Nephron (organoid): ENCODE measurements around the gene KCNK10.
A peak's percentile ranks its signal among the peaks of the same experiment; 100 is the strongest.

ENCODE experiments used
- H3K27ac Mint-ChIP-seq, 3 experiments: 2 replicates each; pipeline ENCODE4 v1.8.0; 2020; ENCODE audit warnings: mixed read lengths in 3 of 3, mild to moderate bottlenecking in 2 of 3, moderate library complexity in 1 of 3
- H3K27me3 Mint-ChIP-seq: 2 replicates; pipeline ENCODE4 v1.8.0; 2021; ENCODE audit warnings: low read depth, mild to moderate bottlenecking, moderate library complexity, mixed read lengths
- H3K36me3 Mint-ChIP-seq: 2 replicates; pipeline ENCODE4 v1.8.0; 2020; ENCODE audit warnings: low read depth, mixed read lengths
- H3K4me1 Mint-ChIP-seq: 2 replicates; pipeline ENCODE4 v1.8.0; 2020; ENCODE audit warnings: mixed read lengths
- H3K4me3 Mint-ChIP-seq, 3 experiments: 2 replicates each; pipeline ENCODE4 v1.8.0; 2020; ENCODE audit warnings: mild to moderate bottlenecking in 3 of 3, mixed read lengths in 3 of 3, moderate library complexity in 2 of 3
- H3K9me3 Mint-ChIP-seq: 2 replicates; pipeline ENCODE4 v1.8.0; 2020; ENCODE audit warnings: mixed read lengths
- TF ChIP-seq, protein P1 (sequence below), 3 experiments: fragments of 200-600 bp; sonication (generic); IDR thresholded peaks; one replicate each; pipeline ENCODE4 v1.5.0; 2021; ENCODE audit warnings: antibody characterized with exemption in 3 of 3; ENCODE audit not compliant: unreplicated experiment in 3 of 3

The KCNK10 gene

DNA sequence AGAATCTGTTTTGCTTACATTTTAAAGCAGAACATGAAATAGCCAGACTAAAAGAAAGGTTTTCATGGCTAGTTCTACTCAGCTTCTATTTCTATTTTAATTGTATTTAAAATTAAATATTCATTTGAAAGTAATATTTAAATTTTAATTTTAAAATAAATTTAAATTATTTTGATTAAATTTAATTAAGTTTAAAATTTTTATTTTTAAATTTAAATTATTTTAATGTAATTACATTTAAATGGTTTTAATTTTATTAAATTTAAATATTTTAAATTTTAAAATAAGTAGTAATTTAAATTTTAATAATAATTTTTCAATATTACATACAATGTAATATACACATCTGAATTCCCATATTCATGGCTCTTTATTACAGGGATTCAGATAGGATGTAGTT is 17.3 kb upstream of the KCNK10 start:
- Mint-ChIP-seq H3K27me3 (peaks cover 4% of the 10 kb centered on the region), H3K27ac (no peak overlapping the region), H3K4me1 (no peaks in the 10 kb centered on the region), H3K36me3 (no peaks in the 10 kb centered on the region), H3K9me3 (no peaks in the 10 kb centered on the region), H3K4me3 (no peak overlapping the region)
- TF ChIP-seq, protein P1, sequence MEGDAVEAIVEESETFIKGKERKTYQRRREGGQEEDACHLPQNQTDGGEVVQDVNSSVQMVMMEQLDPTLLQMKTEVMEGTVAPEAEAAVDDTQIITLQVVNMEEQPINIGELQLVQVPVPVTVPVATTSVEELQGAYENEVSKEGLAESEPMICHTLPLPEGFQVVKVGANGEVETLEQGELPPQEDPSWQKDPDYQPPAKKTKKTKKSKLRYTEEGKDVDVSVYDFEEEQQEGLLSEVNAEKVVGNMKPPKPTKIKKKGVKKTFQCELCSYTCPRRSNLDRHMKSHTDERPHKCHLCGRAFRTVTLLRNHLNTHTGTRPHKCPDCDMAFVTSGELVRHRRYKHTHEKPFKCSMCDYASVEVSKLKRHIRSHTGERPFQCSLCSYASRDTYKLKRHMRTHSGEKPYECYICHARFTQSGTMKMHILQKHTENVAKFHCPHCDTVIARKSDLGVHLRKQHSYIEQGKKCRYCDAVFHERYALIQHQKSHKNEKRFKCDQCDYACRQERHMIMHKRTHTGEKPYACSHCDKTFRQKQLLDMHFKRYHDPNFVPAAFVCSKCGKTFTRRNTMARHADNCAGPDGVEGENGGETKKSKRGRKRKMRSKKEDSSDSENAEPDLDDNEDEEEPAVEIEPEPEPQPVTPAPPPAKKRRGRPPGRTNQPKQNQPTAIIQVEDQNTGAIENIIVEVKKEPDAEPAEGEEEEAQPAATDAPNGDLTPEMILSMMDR (IDR thresholded peaks at IDR 0.05; ENCODE audit: unreplicated experiment in 3 of 3) = no peak

DNA sequence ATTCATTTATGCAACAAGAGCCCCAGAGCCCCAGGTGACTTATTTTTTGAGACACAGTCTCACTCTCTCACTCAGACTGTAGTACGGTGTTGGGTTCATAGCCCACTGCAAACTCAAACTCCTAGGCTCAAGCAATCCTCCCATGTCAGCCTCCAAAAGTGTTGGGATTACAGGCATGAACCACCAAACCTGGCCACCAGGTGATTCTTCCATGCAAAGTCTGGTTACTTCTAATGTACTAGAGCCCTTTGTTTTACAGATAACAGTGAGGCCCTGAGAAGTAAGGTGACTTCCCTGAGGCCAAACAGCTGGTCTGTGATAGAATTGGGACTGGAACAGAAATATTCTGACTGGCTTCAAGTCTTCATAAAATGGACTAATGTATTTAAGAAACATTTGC is 10.0 kb upstream of the KCNK10 start:
- TF ChIP-seq, protein P1 (IDR thresholded peaks at IDR 0.05; ENCODE audit: unreplicated experiment in 3 of 3) = no peak
- Mint-ChIP-seq H3K27me3 (peaks cover 55% of the 10 kb centered on the region), H3K4me3 (no peak overlapping the region), H3K27ac (no peak overlapping the region), H3K36me3 (no peaks in the 10 kb centered on the region), H3K9me3 (peaks cover 5% of the 10 kb centered on the region), H3K4me1 (no peaks in the 10 kb centered on the region)

DNA sequence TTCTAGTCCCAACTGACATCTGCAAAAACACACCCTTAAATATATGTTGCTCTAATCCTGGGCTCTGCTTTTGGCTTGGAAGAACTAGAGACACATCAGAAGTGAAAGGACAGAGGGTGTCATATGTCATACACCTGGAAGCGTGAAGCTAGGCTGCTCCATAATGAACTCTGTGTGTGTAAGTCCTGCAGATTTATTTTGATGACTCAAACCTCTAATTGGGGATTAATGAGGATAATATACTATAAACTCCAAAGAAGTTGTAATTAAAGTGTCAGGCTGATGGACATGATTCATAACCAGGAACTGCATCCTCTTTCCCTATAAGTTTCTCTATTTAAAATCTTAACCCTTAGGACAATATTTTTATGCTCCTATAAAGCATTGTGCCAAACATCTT is 4.4 kb upstream of the KCNK10 start:
- H3K4me3 Mint-ChIP-seq = peak overlapping the region in 2 of 3 experiments; percentile 4
- no peaks in the 10 kb centered on the region for H3K36me3 Mint-ChIP-seq
- peaks cover 10% of the 10 kb centered on the region for H3K9me3 Mint-ChIP-seq
- TF ChIP-seq, protein P1 (IDR thresholded peaks at IDR 0.05; ENCODE audit: unreplicated experiment in 3 of 3) = no peak
- H3K27ac Mint-ChIP-seq = no peak overlapping the region
- no peaks in the 10 kb centered on the region for H3K4me1 Mint-ChIP-seq
- peaks cover 87% of the 10 kb centered on the region for H3K27me3 Mint-ChIP-seq

DNA sequence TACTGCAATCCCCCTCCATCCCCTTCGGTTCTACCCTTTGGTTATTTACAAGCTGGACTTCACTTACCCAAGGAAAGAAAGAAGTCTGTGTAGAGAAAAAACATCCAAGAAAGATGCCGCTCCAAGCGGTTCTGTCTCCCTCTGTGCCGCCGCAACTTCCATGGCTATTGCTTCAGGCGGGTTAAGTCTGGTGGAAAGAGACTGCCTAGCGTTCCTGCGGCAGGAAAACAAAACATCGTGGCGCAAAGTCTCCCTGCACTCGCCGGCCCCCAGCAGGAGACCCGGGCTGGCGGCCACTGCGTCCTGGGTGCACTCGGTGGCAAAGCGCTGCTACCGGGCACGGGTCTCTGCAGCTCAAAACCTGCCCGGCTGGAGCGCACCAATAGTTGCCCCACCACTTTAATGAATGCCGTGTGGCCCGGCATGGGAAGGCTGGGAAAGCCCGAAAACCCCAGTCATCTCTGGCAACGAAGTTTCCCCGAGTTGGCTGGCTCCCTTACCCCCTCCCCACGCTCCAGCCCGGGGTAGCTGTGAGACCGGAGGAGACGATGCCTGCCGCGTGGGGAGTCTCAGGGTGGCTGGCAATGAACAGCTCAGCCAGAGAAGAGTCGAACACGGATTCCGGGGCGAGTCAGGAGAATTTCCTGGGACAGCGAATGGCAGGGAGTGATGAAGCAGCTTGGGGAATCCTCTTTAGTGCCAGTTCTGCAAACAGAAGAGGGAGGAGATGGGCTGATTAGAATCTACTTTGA is 3.5 kb upstream of the KCNK10 start:
- H3K4me3 Mint-ChIP-seq = peak overlapping the region; percentile 63 to 78 (median 75)
- H3K9me3 Mint-ChIP-seq = peaks cover 10% of the 10 kb centered on the region
- TF ChIP-seq, protein P1 (IDR thresholded peaks at IDR 0.05; ENCODE audit: unreplicated experiment in 3 of 3) = no peak
- H3K27me3 Mint-ChIP-seq = peaks cover 81% of the 10 kb centered on the region
- H3K27ac Mint-ChIP-seq = no peak overlapping the region
- H3K4me1 Mint-ChIP-seq = no peaks in the 10 kb centered on the region
- H3K36me3 Mint-ChIP-seq = no peaks in the 10 kb centered on the region

DNA sequence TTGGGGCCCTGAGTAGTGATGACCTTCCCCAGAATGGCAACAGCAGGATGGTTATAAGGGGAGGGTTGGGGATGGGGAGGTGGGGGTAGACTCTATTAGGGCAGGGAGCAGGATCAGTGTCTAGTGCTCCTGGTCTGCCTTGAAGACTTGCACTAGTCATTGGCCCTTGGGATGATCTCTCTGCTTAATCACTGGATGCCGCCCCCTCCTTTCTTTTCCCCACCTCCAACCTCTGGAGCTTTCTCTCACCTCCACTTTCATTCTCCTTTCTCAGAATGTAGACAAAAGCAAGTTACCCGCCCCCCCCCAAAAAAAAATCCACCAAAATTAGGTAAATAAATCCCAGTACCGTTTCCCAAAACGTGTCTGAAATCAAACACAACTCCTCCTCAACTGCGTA is 2.8 kb upstream of the KCNK10 start:
- peaks cover 10% of the 10 kb centered on the region for H3K9me3 Mint-ChIP-seq
- H3K4me1 Mint-ChIP-seq = no peaks in the 10 kb centered on the region
- no peak overlapping the region for H3K27ac Mint-ChIP-seq
- H3K4me3 Mint-ChIP-seq = peak overlapping the region; percentile 63 to 78 (median 75)
- H3K27me3 Mint-ChIP-seq = peaks cover 74% of the 10 kb centered on the region
- H3K36me3 Mint-ChIP-seq = no peaks in the 10 kb centered on the region
- TF ChIP-seq, protein P1 (IDR thresholded peaks at IDR 0.05; ENCODE audit: unreplicated experiment in 3 of 3) = no peak

DNA sequence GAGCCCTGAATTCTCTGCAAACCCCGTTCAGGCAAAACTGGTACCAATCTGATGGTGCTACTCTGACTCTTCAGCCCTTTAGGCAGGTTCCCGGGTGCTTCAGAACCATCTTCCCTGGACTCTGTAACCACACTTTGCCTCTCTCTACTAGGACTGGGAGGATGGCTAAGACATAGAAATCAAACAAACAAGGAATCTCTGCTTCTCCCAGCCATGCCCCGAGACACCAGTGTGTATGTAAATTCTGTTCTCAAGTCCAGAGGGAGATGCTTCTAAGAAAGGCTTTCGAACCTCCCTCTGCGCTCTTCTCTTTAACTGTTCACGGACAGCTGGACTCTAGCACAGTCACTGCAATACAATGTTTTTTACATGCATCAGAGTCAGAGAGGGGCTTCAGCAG is 1.9 kb upstream of the KCNK10 start:
- H3K36me3 Mint-ChIP-seq = no peaks in the 10 kb centered on the region
- peaks cover 10% of the 10 kb centered on the region for H3K9me3 Mint-ChIP-seq
- no peak overlapping the region for H3K27ac Mint-ChIP-seq
- peaks cover 65% of the 10 kb centered on the region for H3K27me3 Mint-ChIP-seq
- no peaks in the 10 kb centered on the region for H3K4me1 Mint-ChIP-seq
- H3K4me3 Mint-ChIP-seq = peak overlapping the region; percentile 60 to 64 (median 63)
- TF ChIP-seq, protein P1 (IDR thresholded peaks at IDR 0.05; ENCODE audit: unreplicated experiment in 3 of 3) = no peak
